ENCODE data around the gene STRBP.
A peak's percentile ranks its signal among the peaks of the same experiment; 100 is the strongest.
"Not testable (repeated sequence)": the region's sequence is repeated elsewhere in the genome, so short reads cannot be mapped to it uniquely, and the experiment has no call there.

STRBP gene

DNA sequence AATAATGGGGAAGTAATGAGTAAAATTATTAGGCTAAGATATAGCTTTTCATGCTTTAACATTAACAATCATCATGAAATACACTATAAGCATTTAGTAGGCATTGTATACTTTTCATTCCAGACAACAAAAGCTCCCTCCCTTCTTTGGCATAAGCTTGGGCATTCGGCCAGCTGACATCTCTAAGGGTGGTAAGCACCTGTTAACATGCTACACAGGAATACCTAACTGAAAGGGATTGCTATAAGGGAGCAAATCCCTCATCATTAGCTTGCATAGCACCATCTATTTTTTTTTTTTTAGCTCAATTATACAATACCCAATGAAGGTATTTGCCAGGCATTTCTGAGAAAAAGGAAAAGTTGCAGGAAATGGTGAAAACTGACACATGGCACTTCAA, 16.6 kb downstream of the STRBP start:
- no peak overlapping the region for H3K4me3 ChIP-seq (ENCODE audit: low read depth, low read length)
- DNase-seq (ENCODE audit: low read depth) = no peak
- TF ChIP-seq, protein P1, sequence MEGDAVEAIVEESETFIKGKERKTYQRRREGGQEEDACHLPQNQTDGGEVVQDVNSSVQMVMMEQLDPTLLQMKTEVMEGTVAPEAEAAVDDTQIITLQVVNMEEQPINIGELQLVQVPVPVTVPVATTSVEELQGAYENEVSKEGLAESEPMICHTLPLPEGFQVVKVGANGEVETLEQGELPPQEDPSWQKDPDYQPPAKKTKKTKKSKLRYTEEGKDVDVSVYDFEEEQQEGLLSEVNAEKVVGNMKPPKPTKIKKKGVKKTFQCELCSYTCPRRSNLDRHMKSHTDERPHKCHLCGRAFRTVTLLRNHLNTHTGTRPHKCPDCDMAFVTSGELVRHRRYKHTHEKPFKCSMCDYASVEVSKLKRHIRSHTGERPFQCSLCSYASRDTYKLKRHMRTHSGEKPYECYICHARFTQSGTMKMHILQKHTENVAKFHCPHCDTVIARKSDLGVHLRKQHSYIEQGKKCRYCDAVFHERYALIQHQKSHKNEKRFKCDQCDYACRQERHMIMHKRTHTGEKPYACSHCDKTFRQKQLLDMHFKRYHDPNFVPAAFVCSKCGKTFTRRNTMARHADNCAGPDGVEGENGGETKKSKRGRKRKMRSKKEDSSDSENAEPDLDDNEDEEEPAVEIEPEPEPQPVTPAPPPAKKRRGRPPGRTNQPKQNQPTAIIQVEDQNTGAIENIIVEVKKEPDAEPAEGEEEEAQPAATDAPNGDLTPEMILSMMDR (IDR thresholded peaks at IDR 0.05; ENCODE audit: low read depth, low read length) = no peak
- no peak for TF ChIP-seq POLR2A (IDR thresholded peaks at IDR 0.05; ENCODE audit: extremely low read depth, insufficient read length)
- TF ChIP-seq MYC (IDR thresholded peaks at IDR 0.05; ENCODE audit: low read depth, low read length) = no peak
- TF ChIP-seq MAX (IDR thresholded peaks at IDR 0.05; ENCODE audit: low read depth, low read length) = no peak

DNA sequence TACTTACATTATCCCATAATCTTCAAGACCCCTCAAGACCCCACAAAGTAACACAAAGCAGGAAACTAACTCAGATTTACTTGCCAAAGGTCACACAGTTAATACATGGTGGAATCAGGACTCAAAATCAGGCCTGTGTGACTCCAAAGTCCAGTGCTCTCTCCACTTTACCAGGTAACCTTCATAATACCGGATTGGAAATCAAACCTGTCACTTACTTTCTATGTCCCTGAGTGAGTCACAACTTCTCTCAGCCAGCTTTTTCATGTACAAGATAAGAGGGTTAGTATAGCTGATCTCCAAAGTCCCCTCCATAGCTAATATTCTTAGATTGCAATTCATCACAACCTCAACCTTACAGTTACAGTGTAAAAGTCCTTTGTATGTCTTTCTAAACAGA, 17.1 kb downstream of the STRBP start:
- no peak overlapping the region for H3K4me3 ChIP-seq (ENCODE audit: low read depth, low read length)
- TF ChIP-seq POLR2A (IDR thresholded peaks at IDR 0.05; ENCODE audit: extremely low read depth, insufficient read length) = no peak
- no peak for TF ChIP-seq MAX (IDR thresholded peaks at IDR 0.05; ENCODE audit: low read depth, low read length)
- TF ChIP-seq, protein P1 (IDR thresholded peaks at IDR 0.05; ENCODE audit: low read depth, low read length) = no peak
- no peak for TF ChIP-seq MYC (IDR thresholded peaks at IDR 0.05; ENCODE audit: low read depth, low read length)
- DNase-seq (ENCODE audit: low read depth) = no peak

GRCh38 chr9:123250504-123250903, 17.9 kb downstream of the STRBP start:
- H3K4me3 ChIP-seq (ENCODE audit: low read depth, low read length) = no peak overlapping the region
- TF ChIP-seq, protein P1 (IDR thresholded peaks at IDR 0.05; ENCODE audit: low read depth, low read length) = no peak
- TF ChIP-seq POLR2A (IDR thresholded peaks at IDR 0.05; ENCODE audit: extremely low read depth, insufficient read length) (no peak), MAX (IDR thresholded peaks at IDR 0.05; ENCODE audit: low read depth, low read length) (no peak), MYC (IDR thresholded peaks at IDR 0.05; ENCODE audit: low read depth, low read length) (no peak)
- peak; percentile 11 for DNase-seq (ENCODE audit: low read depth)

DNA sequence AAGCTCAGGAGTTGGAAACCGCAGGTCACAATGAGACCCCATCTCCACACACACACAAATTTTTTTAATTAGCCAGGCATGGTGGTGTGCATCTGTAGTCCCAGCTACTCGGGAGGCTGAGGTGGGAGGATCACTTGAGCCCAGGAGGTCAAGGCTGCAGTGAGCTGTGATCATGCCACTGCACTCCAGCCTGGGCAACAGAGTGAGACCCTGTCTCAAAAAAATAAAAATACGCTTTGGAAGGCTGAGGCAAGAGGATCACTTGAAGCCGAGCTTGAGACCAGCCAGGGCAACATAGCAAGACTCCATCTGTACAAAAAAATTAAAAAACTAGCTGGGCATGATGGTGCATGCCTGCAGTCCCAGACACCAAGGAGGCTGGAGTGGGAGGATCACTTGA, 19.2 kb downstream of the STRBP start:
- not testable (repeated sequence) for DNase-seq (ENCODE audit: low read depth); H3K4me3 ChIP-seq (ENCODE audit: low read depth, low read length)

DNA sequence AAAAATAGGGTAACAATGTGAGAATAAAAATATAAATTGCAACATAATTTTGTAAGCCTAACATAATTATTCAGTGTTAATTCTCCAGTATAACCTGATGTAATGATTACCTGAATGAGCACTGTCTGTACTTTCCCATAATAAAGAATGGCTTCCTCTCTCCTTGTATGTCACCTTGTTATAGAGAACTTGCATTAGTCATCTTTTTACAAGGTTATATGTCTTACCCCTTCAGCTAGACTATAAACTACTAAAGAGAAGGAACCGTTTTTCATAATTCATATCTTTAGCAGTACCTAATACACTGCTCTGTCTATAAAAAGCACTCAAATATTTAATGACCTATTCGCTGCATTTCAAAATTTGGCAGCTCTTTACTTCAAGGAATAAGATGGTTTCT, 19.8 kb downstream of the STRBP start:
- TF ChIP-seq MAX (IDR thresholded peaks at IDR 0.05; ENCODE audit: low read depth, low read length) (no peak), POLR2A (IDR thresholded peaks at IDR 0.05; ENCODE audit: extremely low read depth, insufficient read length) (no peak), MYC (IDR thresholded peaks at IDR 0.05; ENCODE audit: low read depth, low read length) (no peak)
- TF ChIP-seq, protein P1 (IDR thresholded peaks at IDR 0.05; ENCODE audit: low read depth, low read length) = no peak
- no peak for DNase-seq (ENCODE audit: low read depth)
- no peak overlapping the region for H3K4me3 ChIP-seq (ENCODE audit: low read depth, low read length)

- DNase-seq (ENCODE audit: low read depth) = no peak
- TF ChIP-seq MYC (IDR thresholded peaks at IDR 0.05; ENCODE audit: low read depth, low read length) = no peak
- TF ChIP-seq, protein P1 (IDR thresholded peaks at IDR 0.05; ENCODE audit: low read depth, low read length) = no peak
- no peak for TF ChIP-seq MAX (IDR thresholded peaks at IDR 0.05; ENCODE audit: low read depth, low read length)
- TF ChIP-seq POLR2A (IDR thresholded peaks at IDR 0.05; ENCODE audit: extremely low read depth, insufficient read length) = no peak
Observed at GRCh38 chr9:123246534-123246933, 21.9 kb downstream of the STRBP start.

More at GRCh38 chr9:123246534-123246933, 21.9 kb downstream of the STRBP start:
- H3K4me3 ChIP-seq (ENCODE audit: low read depth, low read length) = no peak overlapping the region
